NCI-H748 (cell line): ENCODE data around the gene CLMP.
"Not testable (repeated sequence)": the region's sequence is repeated elsewhere in the genome, so short reads cannot be mapped to it uniquely, and the experiment has no call there.

Experiments
- DNase-seq: peaks from one replicate; lab custom pipeline; 2025; ENCODE audit not compliant: unreplicated experiment; lab: John Stamatoyannopoulos, UW

Gene CLMP

DNA sequence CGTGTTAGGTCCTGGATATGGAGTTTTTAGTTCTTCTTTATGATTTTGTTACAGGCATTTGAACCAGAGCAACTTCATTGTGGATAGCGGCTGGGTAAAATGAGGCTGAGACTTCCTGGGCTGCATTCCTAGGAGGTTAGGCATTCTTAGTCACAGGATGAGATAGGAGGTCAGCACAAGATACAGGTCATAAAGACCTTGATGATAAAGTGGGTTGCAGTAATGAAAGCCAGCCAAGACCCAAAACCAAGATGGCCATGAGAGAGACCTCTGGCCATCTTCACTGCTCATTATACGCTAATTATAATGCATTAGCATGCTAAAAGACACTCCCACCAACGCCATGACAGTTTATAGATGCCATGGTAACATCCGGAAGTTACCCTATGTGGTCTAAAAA lies 23.4 kb upstream of the CLMP start:
- DNase-seq = no peak

DNA sequence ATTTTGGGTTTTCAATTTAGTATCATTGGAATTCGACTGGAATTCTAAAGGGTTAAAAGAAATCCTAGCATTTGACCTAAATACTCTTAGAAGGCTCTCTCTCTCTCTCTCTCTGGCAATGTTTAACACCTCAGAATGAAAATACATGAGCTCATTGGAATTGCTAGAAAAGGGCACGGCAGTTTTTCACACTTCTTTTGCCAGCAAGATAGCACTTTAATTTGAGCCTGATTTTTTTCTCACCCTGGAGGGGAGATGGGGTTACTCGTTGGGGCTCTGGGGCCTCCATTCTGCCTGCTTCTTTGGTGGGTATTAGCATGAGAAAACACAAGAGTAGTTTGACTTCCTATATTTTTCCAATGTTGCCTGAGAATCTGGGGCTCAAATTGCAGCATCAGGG lies 22.8 kb upstream of the CLMP start:
- no peak for DNase-seq

- DNase-seq = no peak
Observed at GRCh38 chr11:123216249-123216648, 21.2 kb upstream of the CLMP start.

DNA sequence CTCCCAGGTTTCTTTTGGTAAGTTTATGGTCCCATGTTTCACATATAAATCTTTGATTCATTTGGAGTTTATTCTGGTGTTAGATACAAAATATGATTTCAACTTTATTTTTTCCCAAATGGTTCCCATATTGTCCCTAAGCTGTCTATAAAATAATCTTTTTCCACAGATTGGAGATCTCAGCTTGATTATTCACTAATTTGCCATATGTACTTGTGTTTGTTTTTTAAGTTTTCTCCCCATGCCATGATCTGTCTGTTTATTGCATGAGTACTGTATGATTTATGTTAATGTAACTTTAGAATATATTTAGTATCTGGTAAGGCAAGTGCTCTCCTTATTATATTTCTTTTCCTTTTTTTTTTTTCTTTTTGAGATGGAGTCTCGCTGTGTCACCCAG lies 19.9 kb upstream of the CLMP start:
- no peak for DNase-seq

DNA sequence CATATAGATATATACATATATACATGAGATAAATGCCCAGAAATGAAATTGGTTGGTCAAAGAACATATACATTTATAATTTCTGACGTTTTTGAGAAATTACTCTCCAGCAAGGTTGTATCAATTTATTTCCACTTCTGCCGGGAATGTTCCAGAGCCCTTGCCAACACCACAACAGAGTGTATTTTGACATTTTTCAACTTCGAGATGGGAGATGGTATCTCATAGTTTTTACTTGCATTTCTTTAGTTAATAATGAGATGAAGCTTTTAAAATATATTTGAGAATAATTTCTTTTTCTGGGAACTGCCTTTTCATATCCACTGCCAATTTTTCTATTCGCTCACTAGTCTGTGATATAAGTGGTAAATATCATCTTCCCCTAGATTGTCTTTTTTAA lies 19.3 kb upstream of the CLMP start:
- no peak for DNase-seq

GRCh38 chr11:123213307-123213771 lies 18.3 kb upstream of the CLMP start:
- DNase-seq = no peak

DNA sequence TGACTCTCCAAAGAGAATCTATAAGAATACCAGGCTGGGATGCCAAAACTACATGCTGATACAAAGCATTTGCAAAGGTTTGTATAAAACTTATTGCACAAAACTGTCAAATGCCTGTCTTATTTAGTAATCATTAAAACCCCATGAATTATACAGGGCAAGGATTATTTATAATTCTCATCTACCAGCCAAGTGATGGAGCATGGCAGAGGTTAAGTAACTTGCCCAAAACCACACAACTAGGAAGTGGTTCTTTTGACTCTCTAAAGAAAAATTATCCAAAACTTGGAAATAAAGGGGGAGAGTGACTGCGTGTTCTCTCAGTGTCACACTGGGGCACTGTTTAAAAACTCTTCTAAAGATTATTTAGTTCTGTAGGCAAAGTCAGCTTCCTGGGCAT lies 17.4 kb upstream of the CLMP start:
- DNase-seq = no peak

DNA sequence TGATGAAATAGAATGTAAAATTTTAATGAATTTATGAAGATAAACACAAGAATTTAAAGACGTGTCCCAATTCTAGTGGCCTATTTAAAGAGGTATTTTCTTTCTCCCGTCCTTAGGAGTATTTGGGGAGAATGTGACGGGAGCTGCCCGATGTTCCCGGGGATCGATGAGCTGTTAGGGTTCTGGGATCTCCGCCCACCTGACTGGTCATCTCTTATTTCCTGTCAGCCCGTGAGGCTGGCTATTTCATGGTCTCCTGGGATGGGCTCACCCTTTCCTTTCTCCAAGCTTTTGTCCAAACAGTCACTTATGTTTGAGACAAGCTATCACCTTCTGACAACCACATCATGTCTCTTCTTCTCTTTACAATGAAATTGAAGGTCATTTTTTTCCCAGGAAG lies 16.9 kb upstream of the CLMP start:
- DNase-seq = no peak

DNA sequence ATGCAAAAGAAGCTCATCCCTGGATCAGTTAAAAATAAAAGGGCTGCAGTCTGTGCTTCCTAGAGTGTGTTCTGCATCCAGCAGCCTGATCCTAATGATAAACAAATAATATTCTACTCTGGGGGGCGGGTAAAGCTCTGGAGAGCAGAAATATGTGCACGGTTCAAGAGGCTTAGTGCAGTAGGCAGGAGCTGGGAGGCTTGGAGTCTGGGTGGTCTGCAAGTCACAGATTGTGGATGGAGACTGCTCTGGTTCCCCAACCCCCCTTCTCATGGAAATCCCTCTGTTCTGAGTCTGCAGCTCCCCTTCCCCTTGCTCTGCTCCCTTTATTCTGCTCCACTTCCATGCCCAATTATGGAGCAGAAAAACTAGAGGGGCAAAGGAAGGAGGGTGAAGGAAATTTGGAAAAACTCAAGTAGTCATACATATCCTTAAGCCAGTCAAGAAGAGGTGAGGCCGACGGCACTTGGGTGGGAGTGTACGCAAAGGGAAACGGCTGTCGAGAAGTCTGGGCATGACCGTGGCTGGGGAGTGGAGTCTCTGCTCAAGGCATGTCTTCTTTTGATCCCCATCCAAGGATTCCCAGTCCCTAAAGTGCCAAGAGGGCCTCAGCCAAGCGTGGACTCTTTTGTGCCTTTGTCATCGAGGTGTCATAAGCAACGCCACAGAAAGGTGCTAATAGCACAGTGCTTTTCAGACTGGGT lies 16.3 kb upstream of the CLMP start:
- no peak for DNase-seq

DNA sequence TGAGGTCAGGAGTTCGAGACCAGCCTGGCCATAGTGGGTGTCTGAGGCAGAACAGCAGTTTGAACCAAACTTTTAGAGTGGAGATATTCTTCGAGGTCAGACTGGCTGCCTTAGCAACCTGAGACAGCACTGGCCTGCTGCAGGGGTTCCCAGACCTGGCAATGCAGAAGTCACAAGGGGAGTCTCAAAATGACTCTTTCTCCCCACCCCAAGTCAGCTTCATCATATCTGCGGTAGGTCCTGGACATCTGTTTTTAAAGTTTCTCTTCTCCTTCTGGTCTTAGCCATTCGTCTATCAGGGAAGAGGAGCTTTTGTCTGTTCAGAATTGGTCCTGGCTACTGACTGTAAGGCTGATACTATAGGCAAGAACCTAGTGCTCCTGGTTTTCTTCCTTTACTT lies 14.5 kb upstream of the CLMP start:
- no peak for DNase-seq

DNA sequence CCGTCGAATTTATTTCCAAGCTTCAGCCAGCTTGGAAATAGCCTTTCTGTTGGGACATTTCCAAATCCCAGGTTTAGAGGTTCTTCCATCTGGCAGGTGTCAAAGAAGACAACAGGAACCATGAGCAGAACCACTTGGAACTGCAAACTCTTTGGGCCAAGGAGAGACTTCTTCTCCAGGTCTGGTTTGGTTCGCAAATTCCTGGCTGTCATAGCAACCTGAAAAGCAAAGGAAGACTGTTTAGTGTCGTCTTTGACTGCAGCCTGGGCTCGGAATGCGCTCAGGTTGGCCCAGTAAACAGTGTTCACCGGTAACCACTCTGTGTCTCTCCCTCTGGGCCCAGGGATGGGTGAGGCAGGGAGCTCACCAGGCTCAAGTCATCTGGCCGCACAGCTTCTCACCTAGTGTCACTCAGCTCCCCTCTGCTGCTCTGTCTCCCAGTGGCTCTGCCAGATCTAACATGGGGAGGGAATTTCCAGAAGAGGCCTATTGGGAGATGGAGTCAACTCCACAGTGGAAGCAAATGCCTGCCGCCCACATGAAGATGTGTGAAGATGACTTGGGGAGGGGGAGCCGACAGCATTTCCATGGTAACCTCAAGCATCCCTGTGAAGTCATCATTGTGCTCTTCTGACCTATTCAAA lies 11.9 kb upstream of the CLMP start:
- no peak for DNase-seq

DNA sequence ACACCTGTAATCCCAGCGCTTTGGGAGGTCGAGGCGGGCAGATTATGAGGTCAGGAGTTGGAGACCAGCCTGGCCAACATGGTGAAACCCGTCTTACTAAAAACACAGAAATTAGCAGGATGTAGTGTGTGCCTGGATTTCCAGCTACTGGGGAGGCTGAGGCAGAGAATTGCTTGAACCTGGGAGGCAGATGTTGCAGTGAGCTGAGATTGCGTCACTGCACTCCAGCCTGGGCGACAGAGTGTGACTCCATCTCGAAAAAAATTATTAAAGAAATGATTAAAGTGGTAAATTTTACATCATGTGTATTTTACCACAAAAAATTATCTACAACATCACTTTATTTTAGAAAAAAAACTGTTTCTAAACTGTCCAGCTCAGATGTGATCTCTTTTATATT lies 11.0 kb upstream of the CLMP start:
- DNase-seq = not testable (repeated sequence)

- DNase-seq = no peak
Observed at GRCh38 chr11:123203934-123204333, 8.9 kb upstream of the CLMP start.

DNA sequence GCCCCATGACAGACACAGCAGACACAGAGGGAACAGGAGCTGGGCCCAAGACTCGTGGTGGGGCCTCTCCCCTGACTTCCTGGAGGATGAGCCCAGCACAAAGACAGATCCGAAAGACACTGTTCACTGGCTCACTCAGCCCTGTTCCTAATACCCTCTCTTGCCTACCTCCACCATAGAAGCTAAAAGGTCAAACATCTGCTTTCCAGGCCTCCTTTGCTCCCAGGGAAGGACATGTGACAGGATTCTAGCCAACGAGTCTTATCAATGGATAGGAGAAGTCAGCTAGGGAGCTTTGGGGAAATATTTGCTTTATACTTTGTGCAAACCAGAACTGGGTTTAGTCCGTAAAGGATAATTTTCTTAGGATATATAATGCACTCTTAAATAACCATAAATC lies 8.4 kb upstream of the CLMP start:
- DNase-seq = no peak

DNA sequence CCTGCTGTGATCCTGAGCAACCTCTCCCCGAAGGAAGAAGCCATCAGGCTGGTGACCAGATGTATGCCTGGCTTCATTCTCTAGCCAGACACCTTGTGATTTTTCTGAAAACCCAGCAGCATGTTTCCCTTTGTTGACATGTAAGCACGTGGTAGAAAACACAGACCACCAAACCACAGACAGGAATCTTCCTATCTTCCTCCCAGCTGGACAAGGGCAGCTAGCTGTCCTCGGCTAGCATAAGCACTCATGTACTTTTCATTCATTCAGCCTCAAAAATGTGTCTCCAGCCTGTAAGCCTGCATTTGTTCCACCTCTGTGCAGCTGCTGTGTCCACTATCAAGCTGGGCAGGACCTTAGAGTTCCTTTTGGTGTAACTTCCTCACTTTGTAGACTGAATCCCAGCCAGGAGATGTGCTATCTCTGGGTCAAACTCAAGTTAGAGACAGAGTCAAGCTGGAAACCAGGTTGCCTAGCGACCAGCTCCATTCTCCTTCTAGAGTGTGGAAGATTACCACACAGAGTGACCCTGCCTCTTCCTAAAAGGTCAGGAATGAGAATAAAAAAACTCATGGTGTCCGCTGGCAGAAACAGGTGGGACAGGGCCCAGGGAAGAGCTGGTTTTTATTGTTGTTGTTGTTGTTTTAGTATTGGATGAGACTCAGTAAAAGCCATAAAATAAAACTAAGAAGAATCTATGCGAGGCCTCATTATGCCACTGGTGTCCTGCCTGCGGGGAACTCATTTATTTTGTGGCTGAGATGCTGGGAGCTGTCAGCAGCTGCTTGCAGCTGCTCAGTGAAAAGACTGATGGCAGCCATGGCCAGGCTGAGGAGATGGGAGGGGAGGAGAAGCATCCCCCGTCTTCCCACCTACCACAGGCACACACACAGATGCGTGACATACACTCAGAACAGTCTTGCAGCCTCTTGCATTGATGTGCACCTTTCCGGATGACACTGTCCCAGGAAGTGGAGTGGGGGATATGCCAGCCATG lies 7.4 kb upstream of the CLMP start:
- no peak for DNase-seq

DNA sequence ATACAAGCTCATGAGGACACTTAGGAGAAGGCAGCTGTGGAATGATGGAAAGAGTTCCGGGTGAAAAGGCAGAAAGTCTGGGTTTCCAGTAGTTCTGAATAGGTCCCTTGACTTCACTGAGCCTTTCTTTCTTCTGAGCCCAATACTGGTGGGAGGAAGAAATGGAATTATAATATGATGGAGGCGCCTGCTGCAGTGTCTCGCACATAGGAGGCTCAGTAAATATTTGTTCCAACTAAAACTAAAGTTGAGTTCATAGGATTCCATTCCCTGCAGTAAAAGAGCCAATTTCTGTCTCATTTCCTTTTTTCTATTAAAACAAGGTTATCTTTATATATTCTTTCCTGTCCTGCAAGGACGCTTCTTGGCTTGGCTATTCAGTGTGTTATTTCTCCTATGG lies 5.2 kb upstream of the CLMP start:
- DNase-seq = no peak

DNA sequence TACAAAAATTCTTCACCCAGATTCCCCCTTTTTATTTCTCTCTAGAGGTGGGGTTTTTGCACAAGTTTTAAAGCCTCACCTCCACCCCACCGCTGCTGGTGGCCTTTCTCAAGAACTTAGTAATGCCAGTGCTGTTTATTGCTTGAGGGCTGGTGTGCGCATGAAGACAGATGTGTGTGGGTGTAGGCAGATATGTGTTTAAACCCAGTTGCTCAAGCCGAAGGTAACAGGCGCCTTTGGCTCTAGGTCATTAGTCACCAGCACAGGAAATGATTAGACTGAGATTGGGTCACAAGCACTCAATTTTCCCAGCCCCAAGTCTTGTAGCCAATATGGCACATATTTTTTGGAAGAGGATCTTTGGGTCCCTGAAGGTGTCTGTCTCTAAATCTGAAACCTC lies 2.7 kb upstream of the CLMP start:
- DNase-seq = no peak

GRCh38 chr11:123196060-123196714 lies 1.1 kb upstream of the CLMP start:
- DNase-seq = no peak

GRCh38 chr11:123194337-123195187 lies 486 bp downstream of the CLMP start:
- DNase-seq = peak; percentile 39

GRCh38 chr11:123193742-123194141 lies 1.3 kb downstream of the CLMP start:
- no peak for DNase-seq
